ENCODE measurements around the gene ADGRA1.

GRCh38 chr10:133125901-133126300 is 38.2 kb downstream of the ADGRA1 start:
- no peak for TF ChIP-seq ZFP30 (CRISPR knock-in tag; IDR thresholded peaks at IDR 0.05)
- no peak for TF ChIP-seq ZNF70 (CRISPR knock-in tag; IDR thresholded peaks at IDR 0.05)
- TF ChIP-seq TCF4 (CRISPR knock-in tag; IDR thresholded peaks at IDR 0.05; ENCODE audit: borderline replicate concordance) = no peak
- no peak for TF ChIP-seq ZNF8 (CRISPR knock-in tag; IDR thresholded peaks at IDR 0.05)
- TF ChIP-seq POU6F1 (CRISPR knock-in tag; IDR thresholded peaks at IDR 0.05; ENCODE audit: borderline replicate concordance, low read depth) = no peak
- no peak for TF ChIP-seq CSRNP3 (CRISPR knock-in tag; IDR thresholded peaks at IDR 0.05)
- no peak for TF ChIP-seq TOX (CRISPR knock-in tag; IDR thresholded peaks at IDR 0.05; ENCODE audit: borderline replicate concordance)
- no peak for TF ChIP-seq PATZ1 (CRISPR knock-in tag; IDR thresholded peaks at IDR 0.05; ENCODE audit: borderline replicate concordance)
- TF ChIP-seq ARNTL (CRISPR knock-in tag; IDR thresholded peaks at IDR 0.05; ENCODE audit: borderline replicate concordance, low read depth) = no peak
- TF ChIP-seq RARB (CRISPR knock-in tag; IDR thresholded peaks at IDR 0.05) = no peak
- TF ChIP-seq CSDC2 (CRISPR knock-in tag; IDR thresholded peaks at IDR 0.05) = no peak
